Activated CD4-positive, alpha-beta T cell treated with anti-CD3 and anti-CD28 coated beads, Interleukin-2, amount 50 U/mL, for 24 hours (primary cell): ENCODE data around the gene SLC16A12.

Experiments
- DNase-seq, 2 donors: peaks; one replicate each; pipeline ENCODE4 v3.0.0-alpha.2; 2020; ENCODE audit warnings: low read depth in 1 of 2, low spot score in 1 of 2

Gene SLC16A12, protein sequence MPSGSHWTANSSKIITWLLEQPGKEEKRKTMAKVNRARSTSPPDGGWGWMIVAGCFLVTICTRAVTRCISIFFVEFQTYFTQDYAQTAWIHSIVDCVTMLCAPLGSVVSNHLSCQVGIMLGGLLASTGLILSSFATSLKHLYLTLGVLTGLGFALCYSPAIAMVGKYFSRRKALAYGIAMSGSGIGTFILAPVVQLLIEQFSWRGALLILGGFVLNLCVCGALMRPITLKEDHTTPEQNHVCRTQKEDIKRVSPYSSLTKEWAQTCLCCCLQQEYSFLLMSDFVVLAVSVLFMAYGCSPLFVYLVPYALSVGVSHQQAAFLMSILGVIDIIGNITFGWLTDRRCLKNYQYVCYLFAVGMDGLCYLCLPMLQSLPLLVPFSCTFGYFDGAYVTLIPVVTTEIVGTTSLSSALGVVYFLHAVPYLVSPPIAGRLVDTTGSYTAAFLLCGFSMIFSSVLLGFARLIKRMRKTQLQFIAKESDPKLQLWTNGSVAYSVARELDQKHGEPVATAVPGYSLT

DNA sequence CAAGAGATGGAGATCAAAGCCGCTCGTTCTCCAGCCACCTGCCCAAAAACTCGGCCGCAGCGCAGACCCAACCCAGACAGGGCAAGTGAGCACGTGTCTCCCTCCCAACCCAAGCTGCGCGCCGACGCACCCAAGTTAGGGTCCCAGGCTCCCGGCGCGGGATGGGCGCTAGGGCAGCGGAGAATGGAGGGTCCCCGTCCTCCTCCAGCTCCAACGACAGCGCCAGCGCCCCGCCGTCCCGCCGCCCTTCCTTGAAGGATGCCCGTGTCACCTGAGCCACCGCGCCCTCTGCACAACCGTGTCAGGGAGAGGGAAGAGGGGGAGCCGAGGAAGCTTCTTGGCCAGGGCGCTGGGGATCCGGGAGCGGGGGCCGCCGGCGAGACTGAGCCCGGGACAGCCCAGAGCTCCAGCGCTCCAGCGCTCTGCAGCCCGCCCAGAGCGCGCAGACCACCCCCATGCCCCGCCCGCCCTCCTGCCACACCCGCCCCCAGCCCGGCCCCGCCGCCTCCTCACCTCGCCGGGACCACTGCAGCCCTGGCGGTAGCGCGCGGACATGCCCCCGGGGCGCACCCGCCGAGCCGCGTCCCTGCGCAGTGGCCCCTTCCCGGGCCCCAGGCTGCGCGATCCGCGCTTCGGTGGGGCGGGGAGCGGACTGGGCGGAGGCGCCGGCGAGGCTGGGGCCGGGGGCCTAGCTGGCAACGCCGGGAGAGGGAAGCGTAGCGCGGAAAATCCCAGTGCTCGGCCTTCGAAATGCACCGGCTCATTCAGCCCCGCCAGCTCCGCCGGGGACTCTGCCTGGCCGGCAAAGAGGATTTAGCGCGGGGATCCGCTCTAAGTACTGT is at the start of gene SLC16A12:
Gene SLC16A12 (minus strand): TSS at position 424 of the 842 bp plus-strand sequence. CDS start 73,016 bp downstream, outside the sequence.
- DNase-seq, result no peak

DNA sequence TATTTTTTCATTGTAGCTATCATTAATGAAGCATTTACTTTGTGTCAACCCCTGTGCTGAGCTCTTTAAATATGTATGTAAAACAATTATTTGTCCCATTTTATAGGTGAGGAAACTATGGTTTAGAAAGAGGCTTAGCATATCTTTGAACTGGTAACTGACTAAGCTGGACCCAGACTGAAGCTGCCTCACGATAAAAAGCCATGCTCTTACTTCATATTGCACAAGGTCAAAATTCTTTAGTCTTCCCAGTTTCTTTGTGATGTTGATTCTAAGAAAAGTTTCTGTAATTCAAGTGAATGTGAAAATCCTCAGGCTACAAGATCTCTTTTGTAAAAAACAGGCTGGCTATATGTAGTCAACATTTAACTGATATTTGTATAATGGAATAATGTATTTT is 46.6 kb upstream of the SLC16A12 start:
- DNase-seq, result no peak

DNA sequence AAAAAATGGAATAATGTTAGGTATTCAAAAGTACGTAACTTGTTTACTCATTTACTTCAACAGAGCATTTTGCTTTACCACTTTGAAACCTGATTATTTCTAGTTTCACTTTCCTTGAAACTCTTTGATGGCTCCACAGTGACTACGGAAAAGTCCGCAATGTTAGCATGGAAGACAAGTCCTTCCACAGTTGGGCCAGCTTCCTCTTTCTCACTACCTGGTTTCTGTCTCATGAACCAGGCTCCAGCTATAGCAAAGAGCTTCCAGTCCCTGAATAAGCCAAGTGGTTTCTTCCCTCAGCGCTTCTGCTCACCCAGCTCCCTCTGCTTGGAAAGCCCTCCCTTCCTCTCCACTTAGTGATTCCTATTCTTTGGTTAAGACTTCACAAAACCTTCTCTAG is 44.8 kb upstream of the SLC16A12 start:
- no peak for DNase-seq

DNA sequence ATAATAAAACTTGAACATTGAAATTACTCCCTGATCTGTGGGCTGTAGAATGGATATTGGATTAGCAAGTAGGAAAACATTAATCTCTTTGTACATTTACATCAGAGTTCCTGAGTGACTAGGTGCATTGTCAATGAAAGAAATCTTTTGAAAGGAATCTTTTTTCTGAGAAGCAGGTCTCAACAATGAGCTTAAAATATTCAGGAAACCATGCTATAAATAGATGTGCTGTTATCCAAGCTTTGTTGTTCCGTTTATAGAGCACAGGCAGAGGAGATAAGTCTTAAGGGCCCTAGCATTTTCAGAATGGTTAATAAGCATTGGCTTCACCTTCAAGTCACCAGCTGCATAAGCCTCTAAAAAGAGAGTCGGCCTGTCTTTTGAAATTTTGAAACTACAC is 41.3 kb upstream of the SLC16A12 start:
- DNase-seq, result no peak

DNA sequence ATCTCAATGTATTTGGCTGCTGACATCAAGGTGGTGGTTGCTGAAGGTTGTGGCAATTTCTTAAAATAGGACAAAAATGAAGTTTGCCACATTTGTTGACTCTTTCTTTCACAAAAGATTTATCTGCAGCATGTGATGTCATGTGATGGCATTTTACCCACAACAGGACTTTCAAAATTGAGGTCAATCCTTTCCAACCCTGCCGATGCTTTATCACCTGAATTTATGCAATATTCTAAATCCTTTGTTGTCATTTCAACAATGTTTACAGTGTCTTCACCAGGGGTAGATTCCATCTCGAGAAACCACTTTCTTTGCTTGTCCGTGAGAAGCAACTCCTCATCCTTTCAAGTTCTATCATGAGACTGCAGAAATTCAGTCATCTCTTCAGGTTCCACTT is 40.6 kb upstream of the SLC16A12 start:
- no peak for DNase-seq

DNA sequence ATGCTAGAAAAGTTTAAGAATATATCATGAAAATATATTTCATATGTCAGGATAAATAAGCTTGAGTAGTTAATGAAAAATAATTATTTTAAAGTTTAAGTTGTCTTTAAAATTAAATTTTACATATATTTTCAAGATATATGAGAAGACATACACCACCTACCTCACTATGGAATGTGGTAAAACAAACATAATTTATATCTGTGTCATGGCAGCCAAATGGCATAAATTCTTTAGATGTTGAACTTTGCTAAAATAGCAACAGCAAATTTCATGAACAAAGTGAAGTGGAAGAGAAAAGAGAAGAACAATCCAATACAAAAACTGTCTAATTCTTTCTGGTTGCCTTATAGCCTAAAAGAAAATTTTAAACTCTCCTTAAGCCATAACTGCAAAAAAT is 39.6 kb upstream of the SLC16A12 start:
- no peak for DNase-seq

DNA sequence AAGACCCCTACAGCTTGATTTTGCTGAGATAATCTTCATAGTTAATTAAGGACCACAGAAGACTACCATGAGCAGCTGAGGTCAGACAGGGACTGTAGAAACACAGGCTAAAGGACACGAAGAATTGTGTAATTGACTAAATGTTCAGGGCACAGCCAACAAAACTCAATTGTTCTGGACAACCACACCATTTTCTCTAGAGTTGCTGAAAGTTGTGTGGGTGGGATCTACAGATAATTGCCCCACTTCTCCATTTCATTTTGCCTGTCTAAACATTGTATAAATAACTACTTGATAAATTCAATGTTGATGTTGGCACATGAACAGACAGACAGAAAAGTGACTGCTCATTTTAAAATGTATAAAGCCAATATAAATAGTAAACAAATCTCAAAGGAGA is 39.0 kb upstream of the SLC16A12 start:
- DNase-seq, result no peak

DNA sequence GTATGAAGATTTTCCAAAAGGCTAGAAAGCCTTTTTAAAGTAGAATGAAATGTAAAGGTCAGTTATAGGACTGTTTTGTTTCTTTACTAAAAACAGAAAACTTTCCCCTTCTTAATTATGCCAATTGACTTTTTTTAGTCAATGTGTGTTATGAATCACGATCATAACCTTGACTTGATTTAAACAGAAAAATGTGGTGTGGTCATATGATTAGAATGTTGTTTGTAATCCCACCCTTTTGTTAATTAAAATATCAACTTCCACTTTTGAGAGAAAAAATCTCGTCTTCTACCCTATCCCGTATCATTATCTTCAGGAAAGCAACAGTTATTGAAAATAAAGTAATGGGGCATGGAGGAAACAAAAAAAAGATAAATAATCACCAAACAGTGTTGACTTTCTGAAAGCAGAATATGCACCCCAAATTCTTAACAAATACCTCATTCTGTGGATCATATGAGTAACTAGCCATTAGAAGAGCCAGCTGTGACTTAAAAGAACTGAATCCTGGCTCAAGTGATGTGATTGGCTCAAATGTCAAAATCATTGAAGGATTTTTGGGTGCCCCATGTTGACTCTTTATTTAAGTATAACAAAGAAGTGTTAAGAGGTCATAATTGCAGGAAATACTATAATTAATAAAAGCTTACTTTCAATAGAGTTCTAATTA is 32.3 kb upstream of the SLC16A12 start:
- no peak for DNase-seq

DNA sequence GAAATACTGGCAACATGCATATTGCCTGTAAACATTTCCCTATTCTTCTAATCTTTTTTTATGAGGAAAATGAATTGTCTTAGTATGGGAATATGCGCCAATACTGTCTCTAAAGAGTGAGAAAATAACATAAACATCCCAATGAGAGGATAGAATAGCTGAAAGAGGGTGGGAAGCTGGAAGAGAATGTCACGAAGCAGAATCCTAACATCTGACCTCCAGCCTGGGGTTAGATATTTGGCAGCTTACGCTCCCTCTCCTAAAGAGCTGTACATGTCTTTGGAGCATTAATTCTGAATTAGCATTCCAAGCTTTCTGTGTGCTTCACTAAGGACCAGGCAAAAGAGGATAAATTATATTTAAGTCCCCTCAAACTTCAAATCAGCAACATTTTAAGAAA is 31.6 kb upstream of the SLC16A12 start:
- DNase-seq, result no peak

DNA sequence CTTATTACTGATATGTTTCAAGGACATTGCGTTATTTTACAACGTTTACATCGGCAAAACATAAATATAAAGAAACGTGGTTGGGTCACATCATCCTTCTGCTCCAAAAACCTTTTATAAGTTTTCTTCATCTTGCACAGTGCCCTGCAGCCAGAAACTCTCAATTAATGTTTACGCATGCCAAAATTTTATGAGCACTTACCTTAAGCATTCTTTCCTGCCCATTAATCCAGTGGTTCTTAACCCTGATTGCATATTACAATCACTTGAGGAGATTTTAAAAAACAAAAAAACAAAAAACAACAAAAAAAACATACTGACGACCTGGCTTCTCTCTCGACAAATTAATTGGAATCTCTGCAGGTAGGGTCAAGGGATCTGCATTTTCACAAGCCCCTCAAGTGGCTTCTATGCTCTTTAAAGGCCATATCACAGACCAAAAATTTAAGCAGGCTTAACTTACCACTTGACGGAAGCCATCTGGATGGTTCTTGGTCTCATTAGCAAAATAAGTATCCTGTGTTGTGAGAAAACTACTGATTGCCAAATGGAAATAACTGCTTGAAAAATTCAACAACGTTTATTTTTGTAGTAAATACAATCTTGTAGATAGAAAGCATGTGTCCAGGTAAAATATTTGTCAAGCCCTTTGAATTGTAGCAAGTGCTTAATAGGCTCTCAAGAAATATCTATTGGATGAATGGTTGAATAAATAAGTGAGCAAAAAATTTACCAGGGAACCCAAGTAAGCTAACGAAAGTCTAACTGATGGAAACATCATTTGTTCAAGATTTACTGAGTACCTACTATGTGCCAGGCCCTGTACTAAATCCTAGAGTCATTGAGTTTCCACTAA is 30.9 kb upstream of the SLC16A12 start:
- DNase-seq, result no peak

DNA sequence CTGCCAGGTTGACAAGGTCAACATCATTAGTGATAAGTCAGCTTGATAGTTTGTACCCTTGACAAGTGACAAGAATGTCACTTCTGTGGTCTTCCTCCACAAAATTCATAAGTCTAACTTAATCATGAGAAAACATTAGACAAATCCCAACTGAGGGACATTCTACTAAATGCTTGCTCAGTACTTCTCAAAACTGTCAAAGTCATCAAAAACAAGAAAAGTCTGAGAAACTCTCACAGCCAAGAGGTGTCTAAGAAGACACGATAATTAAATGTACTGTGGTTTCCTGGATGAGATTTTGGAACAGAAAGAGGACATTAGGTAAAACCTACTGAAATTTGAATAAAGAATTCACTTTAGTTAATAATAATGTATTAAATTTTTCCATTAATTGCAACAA is 29.8 kb upstream of the SLC16A12 start:
- DNase-seq, result no peak

DNA sequence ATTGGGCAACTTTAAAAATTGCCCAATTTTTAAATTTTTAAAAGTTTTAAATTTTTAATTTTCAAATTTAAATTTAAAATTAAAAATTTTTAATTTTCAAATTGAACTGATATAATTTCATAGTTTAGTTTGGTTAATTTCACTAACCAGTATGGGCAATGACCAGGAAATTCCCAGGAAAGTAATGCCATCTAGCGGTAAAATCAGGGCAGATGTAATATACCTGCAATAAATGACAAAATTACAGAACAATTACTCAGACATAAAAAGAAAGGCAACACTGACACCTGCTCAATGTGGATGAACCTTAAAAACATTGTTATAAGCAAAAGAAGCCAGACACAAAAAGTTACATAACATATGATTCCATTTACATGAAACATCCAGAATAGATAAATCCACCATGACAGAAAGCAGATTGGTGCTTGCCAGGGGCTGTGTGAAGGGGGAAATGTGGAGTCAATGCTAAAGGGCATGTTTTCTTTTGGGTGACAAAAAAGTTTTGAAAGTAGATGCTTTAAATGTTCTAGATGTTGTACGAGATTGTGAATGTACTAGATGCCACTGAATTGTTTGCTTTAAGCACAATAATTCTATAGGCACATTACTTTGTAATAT is 28.6 kb upstream of the SLC16A12 start:
- DNase-seq, result peak in 1 of 2 donors; percentile 28

DNA sequence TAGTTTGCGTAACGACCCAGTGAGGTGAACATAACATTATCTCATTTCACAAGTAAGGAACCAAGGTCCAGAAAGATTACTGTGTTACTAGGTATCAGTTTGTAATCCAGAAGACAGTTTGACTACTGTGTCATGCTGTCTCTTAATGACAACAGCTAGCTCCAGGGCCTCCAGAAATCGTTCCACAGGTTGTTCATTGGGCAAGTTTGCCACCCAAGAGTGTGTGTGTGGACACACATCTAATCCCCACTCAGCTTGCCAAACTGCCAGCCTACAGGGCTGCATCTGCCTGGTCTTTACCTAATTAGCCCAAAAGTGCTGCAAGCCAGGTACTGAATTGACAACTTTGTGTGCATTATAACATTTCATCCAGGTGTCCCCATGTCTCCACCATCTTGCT is 27.9 kb upstream of the SLC16A12 start:
- DNase-seq, result no peak

DNA sequence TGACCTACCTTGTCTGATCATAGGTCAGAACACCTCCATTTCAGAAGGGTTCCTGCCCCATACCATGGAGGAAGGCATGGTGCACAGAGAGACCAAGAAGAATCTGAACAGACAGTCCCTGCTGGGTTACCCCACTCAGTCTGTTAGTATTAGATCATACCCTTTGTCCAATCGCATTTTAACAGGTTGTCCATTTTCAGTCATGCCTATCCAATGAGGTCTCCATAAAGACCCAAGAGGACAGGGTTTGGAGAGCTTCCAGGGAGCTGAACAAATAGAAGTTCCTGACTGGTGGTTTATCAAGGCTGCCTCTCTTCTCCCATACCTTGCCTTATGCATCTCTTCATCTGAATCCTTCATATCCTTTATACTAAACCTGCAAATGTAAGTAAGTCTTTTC is 21.2 kb upstream of the SLC16A12 start:
- DNase-seq, result no peak

DNA sequence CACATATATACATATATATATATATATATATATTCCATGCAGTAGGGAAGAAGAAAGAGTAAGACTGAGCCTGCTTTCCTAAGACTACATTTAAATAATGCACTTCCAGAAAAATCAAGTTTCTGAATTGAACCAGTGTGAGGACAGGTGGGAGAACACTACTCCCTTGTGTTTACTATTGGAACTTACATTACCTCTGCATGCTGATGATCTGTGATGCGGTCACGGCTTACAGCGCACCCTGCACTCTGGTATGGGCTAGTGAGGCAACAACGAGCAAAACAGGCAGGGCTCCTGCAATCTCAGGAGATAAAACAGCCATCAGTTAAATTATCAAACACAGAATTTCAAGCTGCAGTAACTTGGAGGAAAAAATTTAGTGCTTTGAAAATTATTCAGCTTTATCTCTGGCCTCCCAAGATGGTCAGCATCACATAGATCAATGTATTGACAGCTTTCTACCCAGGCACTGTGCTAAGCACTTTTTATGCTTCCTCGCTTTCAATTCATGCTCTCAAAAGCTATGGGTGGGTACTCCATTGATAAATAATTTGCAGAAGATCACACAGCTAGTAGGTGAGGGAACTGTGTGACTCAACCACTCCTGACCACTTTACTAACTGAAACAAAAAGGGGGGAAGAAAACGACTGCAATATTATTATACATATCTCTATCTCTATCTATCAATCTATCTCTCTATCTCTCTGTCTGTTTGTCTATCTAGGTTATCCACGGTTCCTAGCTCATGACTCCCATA is 20.5 kb upstream of the SLC16A12 start:
- no peak for DNase-seq

DNA sequence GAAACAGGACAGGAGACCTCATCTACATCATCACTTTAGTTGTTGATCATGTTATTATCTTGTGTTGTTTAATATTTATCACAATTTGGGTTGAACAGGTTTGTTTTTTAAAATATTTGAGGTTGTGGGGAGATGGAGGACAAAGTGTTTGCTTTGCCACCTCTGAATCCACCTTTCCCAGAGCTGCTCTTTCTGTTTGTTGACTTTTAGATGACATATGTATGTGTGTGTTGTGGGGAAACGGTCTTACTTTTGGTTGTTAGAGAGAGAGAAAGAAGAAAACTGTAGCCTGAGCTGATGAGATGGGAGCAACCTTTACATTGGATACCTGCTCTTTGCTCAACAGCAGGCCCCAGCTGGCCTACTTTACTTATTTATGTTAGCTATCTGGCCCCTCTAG is 19.0 kb upstream of the SLC16A12 start:
- DNase-seq, result no peak

DNA sequence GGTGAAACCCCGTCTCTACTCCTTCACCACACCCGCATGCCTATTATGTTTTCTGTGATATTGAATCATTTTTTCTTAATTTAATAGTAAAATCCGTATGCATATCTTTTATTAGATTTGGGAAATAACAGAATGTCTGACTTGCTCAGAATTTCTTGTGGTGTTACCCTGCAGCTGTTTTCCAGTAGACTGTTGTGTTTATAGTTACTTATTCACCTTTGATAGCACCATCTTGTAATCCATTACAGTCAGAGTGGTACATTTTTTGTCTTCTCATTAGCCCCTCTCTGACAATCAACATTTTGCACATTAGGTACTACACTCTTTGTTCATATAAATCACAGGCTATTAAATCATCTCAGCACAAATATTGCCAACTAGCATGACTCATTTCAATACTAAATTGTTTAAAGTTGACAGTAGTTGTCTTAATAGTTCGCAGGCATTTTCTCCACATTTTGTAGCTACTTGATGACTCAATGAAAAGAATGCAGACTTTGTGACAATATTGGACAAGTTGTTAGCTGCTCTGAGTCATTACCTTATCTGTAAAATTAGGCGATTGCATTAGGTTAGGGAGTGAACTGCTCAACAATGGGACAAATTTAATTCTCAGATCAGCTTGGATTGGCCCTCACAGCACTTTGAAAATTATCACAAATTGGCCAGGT is 17.8 kb upstream of the SLC16A12 start:
- DNase-seq, result no peak

DNA sequence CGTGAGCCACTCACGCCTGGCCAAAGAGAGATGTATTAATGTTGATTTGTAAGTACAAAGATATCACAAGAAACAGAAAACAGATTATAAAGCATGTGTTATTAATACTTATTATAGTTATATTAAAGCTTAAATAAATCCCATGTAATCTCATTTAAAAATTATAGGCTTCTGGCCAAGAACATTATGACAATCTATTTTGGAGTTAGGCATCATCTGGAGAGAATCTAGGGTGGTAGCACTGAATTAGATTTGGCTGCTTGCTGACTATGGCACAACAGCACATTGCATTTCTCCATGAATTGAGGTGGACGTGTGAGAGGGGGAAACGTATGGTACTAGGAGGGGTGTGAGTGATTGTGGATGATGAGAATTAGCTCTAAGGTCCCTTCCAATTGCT is 16.8 kb upstream of the SLC16A12 start:
- DNase-seq, result no peak

DNA sequence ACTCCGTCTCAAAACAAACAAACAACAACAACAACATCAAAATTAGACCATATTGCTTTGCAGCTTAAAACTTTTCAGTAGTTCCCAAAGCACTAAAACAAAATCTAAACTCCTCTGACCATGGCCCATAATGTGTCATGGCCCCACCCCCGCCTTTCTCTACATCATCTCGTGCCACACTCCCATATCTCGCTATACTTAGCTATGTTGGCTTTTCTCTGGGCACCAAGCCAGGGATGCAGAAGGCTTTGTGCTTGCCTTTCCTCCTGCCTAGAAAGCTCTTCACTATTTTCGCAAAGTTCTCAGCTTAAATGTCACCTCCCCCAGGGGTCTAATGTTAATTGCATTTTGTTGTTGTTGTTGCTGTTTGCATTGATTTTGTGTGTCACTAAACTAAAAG is 15.1 kb upstream of the SLC16A12 start:
- no peak for DNase-seq
